Fibroblast of the aortic adventitia (primary cell): Measurements from ENCODE around the gene CLUH. TPM values are rescaled to one million over a fixed set of nuclear protein-coding genes. Genes with fewer than 3 reads are reported as not detected.

Experiments used
- DNase-seq: peaks from one replicate; pipeline ENCODE4 v3.0.0-alpha.2; 2010; ENCODE audit warnings: low read depth
- H3K4me3 ChIP-seq: 2 replicates; pipeline ENCODE4 v1.5.1; 2011; ENCODE audit warnings: low read depth, mild to moderate bottlenecking, control low read depth, low read length, moderate library complexity
- total RNA-seq: library from RNA; depleted of rRNA; stranded (reverse); fragments of >200 nt; gene quantifications from 2 replicates; pipeline ENCODE4 v1.2.3, GENCODE V29; 2012; ENCODE audit warnings: low replicate concordance
- TF ChIP-seq, protein P1 (sequence below): IDR thresholded peaks from 2 replicates; pipeline ENCODE4 v1.5.1; 2011; ENCODE audit warnings: mild to moderate bottlenecking, low read length, control low read depth, inconsistent platforms; ENCODE audit not compliant: insufficient read depth

CLUH gene
- total RNA-seq, 1 donor, result 39.1 TPM

- no peak for DNase-seq
- TF ChIP-seq, protein P1, sequence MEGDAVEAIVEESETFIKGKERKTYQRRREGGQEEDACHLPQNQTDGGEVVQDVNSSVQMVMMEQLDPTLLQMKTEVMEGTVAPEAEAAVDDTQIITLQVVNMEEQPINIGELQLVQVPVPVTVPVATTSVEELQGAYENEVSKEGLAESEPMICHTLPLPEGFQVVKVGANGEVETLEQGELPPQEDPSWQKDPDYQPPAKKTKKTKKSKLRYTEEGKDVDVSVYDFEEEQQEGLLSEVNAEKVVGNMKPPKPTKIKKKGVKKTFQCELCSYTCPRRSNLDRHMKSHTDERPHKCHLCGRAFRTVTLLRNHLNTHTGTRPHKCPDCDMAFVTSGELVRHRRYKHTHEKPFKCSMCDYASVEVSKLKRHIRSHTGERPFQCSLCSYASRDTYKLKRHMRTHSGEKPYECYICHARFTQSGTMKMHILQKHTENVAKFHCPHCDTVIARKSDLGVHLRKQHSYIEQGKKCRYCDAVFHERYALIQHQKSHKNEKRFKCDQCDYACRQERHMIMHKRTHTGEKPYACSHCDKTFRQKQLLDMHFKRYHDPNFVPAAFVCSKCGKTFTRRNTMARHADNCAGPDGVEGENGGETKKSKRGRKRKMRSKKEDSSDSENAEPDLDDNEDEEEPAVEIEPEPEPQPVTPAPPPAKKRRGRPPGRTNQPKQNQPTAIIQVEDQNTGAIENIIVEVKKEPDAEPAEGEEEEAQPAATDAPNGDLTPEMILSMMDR, result no peak
- H3K4me3 ChIP-seq, result no peak overlapping the region
Measured at GRCh38 chr17:2691965-2692780, 19.4 kb downstream of the CLUH start.

DNA sequence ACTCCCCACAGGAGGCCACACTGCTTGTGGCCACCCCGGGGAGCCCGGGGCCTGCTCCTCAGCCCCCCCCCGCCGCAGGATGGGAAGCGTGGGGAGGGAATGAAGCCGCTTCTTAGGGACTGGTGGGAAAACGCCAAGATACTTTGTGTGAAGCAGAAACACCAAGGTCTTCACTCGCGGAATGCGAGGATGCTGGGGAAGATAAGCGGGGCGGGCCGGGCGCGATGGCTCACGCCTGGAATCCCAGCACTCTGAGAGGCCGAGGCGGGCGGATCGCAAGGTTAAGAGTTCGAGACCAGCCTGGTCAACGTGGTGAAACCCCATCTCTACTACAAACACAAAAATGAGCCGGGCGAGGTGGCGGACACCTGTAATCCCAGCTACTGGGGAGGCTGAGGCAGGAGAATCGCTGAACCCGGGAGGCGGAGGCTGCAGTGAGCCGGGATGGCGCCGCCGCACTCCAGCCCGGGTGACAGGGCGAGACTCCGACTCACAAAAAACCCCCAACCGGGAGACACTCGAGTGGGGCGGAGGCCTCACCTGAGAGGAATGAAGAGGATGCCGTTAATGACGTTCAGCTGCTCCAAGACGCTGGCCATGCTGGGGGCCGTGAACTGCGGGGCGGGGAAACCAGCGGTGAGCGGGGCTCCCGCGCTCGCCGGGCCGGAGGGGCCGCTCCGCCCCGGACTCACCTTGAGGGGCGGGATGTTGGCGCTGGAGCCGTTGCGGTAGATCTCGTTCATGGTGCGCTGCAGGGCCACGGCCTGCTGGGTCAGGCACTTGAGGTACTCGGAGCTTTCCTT, 20.3 kb downstream of the CLUH start:
- DNase-seq, result no peak
- TF ChIP-seq, protein P1, result no peak
- no peak overlapping the region for H3K4me3 ChIP-seq

- no peak for DNase-seq
- TF ChIP-seq, protein P1, result no peak
Measured at GRCh38 chr17:2690165-2691068, 21.1 kb downstream of the CLUH start.

DNA sequence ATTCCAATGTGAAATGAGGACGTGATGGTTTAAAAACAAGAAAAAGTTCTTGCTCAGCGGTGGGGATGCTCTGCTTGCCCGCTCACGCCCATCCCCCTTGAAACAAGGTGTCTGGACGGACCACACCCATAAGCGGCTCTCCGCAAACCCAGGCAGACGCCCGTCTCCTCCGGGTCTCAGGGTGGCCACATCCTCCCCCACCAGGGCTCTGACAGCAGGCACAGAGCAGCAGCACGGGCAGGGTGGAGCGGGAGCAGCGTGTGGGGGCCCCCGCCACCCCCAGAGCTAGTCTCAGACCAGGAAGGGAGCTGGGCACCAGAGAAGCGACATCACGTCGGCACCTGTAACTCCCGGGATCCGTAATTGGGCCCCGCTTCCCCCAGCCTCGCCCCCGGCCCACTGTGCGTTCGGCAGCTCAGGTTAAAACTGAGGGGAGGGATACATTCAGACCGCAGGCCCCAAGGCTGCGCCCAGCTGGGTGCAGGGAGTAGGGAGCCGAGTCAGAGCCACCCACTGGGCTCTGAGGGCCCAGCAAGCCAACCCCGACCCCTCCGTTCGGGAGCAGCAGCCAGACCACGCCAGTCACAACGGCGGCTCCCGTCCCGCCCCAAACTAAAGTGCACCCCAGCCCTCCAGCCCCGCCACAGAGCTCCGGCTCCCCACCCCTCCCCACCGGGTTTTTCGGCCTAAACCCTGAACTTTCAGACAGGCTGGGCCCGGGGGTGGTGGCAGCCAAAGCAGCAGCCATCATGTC, 22.0 kb downstream of the CLUH start:
- H3K4me3 ChIP-seq, result no peak overlapping the region
- TF ChIP-seq, protein P1, result no peak
- DNase-seq, result no peak

More at GRCh38 chr17:2690165-2691068, 21.1 kb downstream of the CLUH start:
- no peak overlapping the region for H3K4me3 ChIP-seq

DNA sequence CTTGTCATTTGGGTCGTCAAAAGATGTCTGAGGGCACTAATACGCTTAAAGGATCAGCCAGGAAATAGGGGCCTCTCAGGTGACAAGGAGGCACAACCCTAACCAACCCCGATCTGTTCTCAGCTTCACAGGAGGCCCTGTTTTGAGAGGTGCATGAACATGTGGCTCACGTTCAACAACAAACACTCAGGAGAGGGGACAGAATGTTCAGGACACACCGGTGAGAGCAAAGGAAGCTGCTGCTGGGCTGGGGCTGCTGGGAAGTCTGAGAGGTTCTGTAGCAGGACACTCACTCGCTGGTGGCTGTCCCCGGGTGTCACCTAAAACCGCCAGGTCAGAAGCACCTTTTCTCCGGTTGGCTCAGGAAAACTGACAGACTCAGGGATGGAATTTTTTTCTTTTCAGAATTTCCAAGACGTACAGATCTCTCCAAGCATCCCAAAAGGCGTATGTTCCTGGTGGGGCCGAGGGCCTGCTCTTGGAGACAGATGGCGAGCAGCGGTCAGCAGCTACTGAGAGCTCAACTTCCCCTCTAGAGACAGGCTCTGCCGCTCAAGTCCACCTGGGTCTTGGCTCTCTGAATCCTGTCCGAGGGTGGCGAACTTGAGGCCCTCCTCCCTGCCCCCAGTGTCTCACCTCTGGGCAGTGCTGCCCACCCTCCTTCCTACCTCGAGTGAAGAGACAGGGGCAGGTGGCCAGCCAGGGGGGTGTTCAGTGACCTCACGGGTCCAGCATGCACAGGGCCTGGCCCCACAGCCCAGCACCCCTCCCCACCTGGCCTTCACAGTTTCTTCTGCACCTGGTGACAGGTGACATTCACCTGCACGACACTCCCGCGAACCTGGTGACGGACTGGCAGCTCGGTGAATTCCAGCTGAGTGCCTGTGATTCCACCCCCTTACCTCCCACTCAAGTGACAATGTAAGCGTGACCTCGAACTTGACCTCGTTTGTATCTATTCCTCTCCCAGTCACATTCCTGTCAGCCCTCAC, 22.9 kb downstream of the CLUH start:
- no peak for DNase-seq
- TF ChIP-seq, protein P1, result no peak
- no peak overlapping the region for H3K4me3 ChIP-seq
